GM23338 (cell line): ENCODE measurements around the gene DPYSL5. TPM values are rescaled to one million over a fixed set of nuclear protein-coding genes. Genes with fewer than 3 reads are reported as not detected.

Experiments
- ATAC-seq: fragments of 200-7000 bp; cut with Tn5 transposase; 3 replicates; pipeline ENCODE4 v1.9.1; 2020
- DNase-seq: peaks from one replicate; pipeline ENCODE4 v3.0.0-alpha.2; 2015; ENCODE audit warnings: low spot score
- H2AFZ ChIP-seq: fragments of 200-600 bp; sonication (generic); 2 replicates; pipeline ENCODE4 v1.8.0; 2016; ENCODE audit warnings: antibody characterized with exemption, mild to moderate bottlenecking, moderate library complexity
- H3F3A ChIP-seq: fragments of 200-600 bp; sonication (generic); replicated peaks from 2 replicates; pipeline ENCODE4 v1.8.0; 2017; ENCODE audit warnings: antibody characterized with exemption, mixed run types, low read depth
- H3K27ac ChIP-seq: fragments of 200-600 bp; sonication (generic); 2 replicates; pipeline ENCODE4 v1.6.1; 2016; ENCODE audit warnings: low read depth
- H3K27me3 ChIP-seq: fragments of 200-600 bp; sonication (generic); 2 replicates; pipeline ENCODE4 v1.8.0; 2016; ENCODE audit warnings: mild to moderate bottlenecking, mixed run types, moderate library complexity; ENCODE audit not compliant: insufficient read depth
- H3K36me3 ChIP-seq: fragments of 200-600 bp; sonication (generic); 2 replicates; pipeline ENCODE4 v1.8.0; 2016; ENCODE audit warnings: mild to moderate bottlenecking; ENCODE audit not compliant: insufficient read depth
- H3K4me1 ChIP-seq: fragments of 200-600 bp; sonication (generic); 2 replicates; pipeline ENCODE4 v1.8.0; 2016; ENCODE audit warnings: mild to moderate bottlenecking, moderate library complexity; ENCODE audit not compliant: insufficient read depth
- H3K4me2 ChIP-seq: fragments of 200-600 bp; sonication (generic); 2 replicates; pipeline ENCODE4 v1.7.1; 2017; ENCODE audit warnings: mixed run types
- H3K4me3 ChIP-seq: fragments of 200-600 bp; sonication (generic); 2 replicates; pipeline ENCODE4 v1.6.1; 2016; ENCODE audit warnings: mixed run types
- H3K79me2 ChIP-seq: fragments of 200-600 bp; sonication (generic); replicated peaks from 2 replicates; pipeline ENCODE4 v1.8.0; 2017; ENCODE audit warnings: mild to moderate bottlenecking; ENCODE audit not compliant: insufficient read depth
- H3K9me2 ChIP-seq: fragments of 200-600 bp; sonication (generic); 2 replicates; pipeline ENCODE4 v1.8.0; 2017; ENCODE audit not compliant: insufficient read depth
- H4K20me1 ChIP-seq: fragments of 200-600 bp; sonication (generic); replicated peaks from 2 replicates; pipeline ENCODE4 v1.8.0; 2017; ENCODE audit warnings: mild to moderate bottlenecking; ENCODE audit not compliant: insufficient read depth
- H3K27ac Mint-ChIP-seq: 2 replicates; pipeline ENCODE4 v1.8.0; 2020; ENCODE audit warnings: inconsistent platforms, mild to moderate bottlenecking, moderate library complexity, mixed read lengths
- H3K27me3 Mint-ChIP-seq: 3 replicates; pipeline ENCODE4 v1.8.0; 2022; ENCODE audit warnings: low read depth, mild to moderate bottlenecking, moderate library complexity, mixed read lengths, inconsistent platforms; ENCODE audit not compliant: insufficient read depth, poor library complexity
- H3K36me3 Mint-ChIP-seq: 3 replicates; pipeline ENCODE4 v1.8.0; 2021; ENCODE audit warnings: low read depth, mild to moderate bottlenecking, inconsistent platforms, moderate library complexity, mixed read lengths
- H3K4me1 Mint-ChIP-seq: 3 replicates; pipeline ENCODE4 v1.8.0; 2020; ENCODE audit warnings: mild to moderate bottlenecking, inconsistent platforms, mixed read lengths
- H3K4me3 Mint-ChIP-seq: 3 replicates; pipeline ENCODE4 v1.8.0; 2021; ENCODE audit warnings: moderate library complexity, mild to moderate bottlenecking, inconsistent platforms, mixed read lengths
- H3K9me3 Mint-ChIP-seq: 3 replicates; pipeline ENCODE4 v1.8.0; 2020; ENCODE audit warnings: moderate library complexity, mild to moderate bottlenecking, inconsistent platforms, mixed read lengths
- JUNB ChIP-seq: IDR thresholded peaks from one replicate; pipeline ENCODE4 v1.6.1; 2016; ENCODE audit warnings: antibody characterized with exemption; ENCODE audit not compliant: unreplicated experiment
- STAT1 ChIP-seq: IDR thresholded peaks from one replicate; pipeline ENCODE4 v1.6.1; 2016; ENCODE audit warnings: antibody characterized with exemption; ENCODE audit not compliant: unreplicated experiment
- ZNF114 ChIP-seq: fragments of 250-450 bp; sonication (Bioruptor Pico); IDR thresholded peaks from 2 replicates; pipeline ENCODE4 v1.5.0; 2020; ENCODE audit warnings: mild to moderate bottlenecking, moderate library complexity
- polyA plus RNA-seq: library from polyadenylated mRNA; unstranded; fragments of >200 nt; fragmentation: Nextera tagmentation; extraction: Ambion mirVana; gene quantifications from 2 replicates; pipeline ENCODE4 v1.2.1, GENCODE V29; 2016
- total RNA-seq: library from RNA; depleted of rRNA; stranded (reverse); fragments of >200 nt; shearing (Covaris generic); gene quantifications from 2 replicates; pipeline ENCODE4 v1.2.3, GENCODE V29; 2014
- TF ChIP-seq, protein P1 (sequence below): IDR thresholded peaks from 2 replicates; pipeline ENCODE4 v1.6.1; 2016; ENCODE audit warnings: antibody characterized with exemption
- TF ChIP-seq, protein P2 (sequence below), 2 experiments: fragments of 200-600 bp in 1 of 2; sonication (generic) in 1 of 2; conservative IDR thresholded peaks; 2 replicates each; pipeline versions ENCODE4 v1.5.1 to v1.6.1; 2016 to 2017; ENCODE audit warnings: antibody characterized with exemption in 2 of 2, low read depth in 2 of 2, mild to moderate bottlenecking in 2 of 2, moderate library complexity in 1 of 2
- TF ChIP-seq, protein P3 (sequence below): fragments of 250-450 bp; sonication (Bioruptor Pico); IDR thresholded peaks from 2 replicates; pipeline ENCODE4 v1.5.0; 2020; ENCODE audit warnings: mild to moderate bottlenecking, moderate library complexity

DPYSL5 gene
- total and polyA plus RNA-seq, 2 experiments from 2014 or later = 3.1 to 8.1 TPM

DNA sequence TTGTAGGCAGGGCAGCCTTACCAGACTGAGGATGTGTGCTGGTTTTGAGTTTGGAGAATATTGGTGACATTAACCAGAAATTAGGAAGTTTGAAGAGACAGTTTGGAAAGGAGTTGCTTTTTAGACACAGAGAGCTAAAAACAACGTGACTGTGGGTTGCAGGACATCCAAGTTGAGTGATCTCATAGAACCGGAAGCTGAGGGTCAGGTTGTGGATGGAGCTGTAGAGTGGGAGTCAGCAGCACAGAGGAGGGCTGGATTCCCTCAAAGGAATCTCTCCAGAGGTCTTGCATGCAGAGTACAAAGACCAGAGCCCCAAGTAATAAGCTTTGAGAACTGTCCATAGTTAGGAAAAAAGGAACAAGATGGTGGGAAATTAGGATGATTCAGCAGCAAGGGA, 131.8 kb downstream of the DPYSL5 start:
- H3K27ac ChIP-seq = no peak overlapping the region
- Mint-ChIP-seq H3K27me3 (no peaks in the 10 kb centered on the region), H3K4me3 (no peak overlapping the region), H3K9me3 (no peaks in the 10 kb centered on the region), H3K4me1 (peaks cover 12% of the 10 kb centered on the region), H3K27ac (no peak overlapping the region), H3K36me3 (no peaks in the 10 kb centered on the region)
- DNase-seq = no peak
- H3K4me2 ChIP-seq = no peak overlapping the region
- no peaks in the 10 kb centered on the region for H3K27me3 ChIP-seq
- no peaks in the 10 kb centered on the region for H3K79me2 ChIP-seq
- no peak overlapping the region for H2AFZ ChIP-seq
- no peak overlapping the region for H3K4me3 ChIP-seq
- H3K36me3 ChIP-seq = no peaks in the 10 kb centered on the region
- TF ChIP-seq JUNB (no peak), ZNF114 (CRISPR knock-in tag) (no peak)
- TF ChIP-seq, protein P1, sequence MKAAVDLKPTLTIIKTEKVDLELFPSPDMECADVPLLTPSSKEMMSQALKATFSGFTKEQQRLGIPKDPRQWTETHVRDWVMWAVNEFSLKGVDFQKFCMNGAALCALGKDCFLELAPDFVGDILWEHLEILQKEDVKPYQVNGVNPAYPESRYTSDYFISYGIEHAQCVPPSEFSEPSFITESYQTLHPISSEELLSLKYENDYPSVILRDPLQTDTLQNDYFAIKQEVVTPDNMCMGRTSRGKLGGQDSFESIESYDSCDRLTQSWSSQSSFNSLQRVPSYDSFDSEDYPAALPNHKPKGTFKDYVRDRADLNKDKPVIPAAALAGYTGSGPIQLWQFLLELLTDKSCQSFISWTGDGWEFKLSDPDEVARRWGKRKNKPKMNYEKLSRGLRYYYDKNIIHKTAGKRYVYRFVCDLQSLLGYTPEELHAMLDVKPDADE = no peak
- H3K9me2 ChIP-seq = no peaks in the 10 kb centered on the region
- H3K4me1 ChIP-seq = peaks cover 8% of the 10 kb centered on the region; the same call in 1 of the 2 replicates
- no peaks in the 10 kb centered on the region for H3F3A ChIP-seq
- H4K20me1 ChIP-seq = no peaks in the 10 kb centered on the region
- no peak for ATAC-seq

GRCh38 chr2:26980971-26981370, 133.0 kb downstream of the DPYSL5 start:
- Histone ChIP-seq H3K4me3 (no peak overlapping the region), H3K79me2 (no peaks in the 10 kb centered on the region), H3K27ac (no peak overlapping the region), H3K4me2 (no peak overlapping the region), H3K9me2 (no peaks in the 10 kb centered on the region), H3K27me3 (no peaks in the 10 kb centered on the region), H3F3A (no peaks in the 10 kb centered on the region), H4K20me1 (no peaks in the 10 kb centered on the region), H3K36me3 (no peaks in the 10 kb centered on the region), H2AFZ (no peak overlapping the region), H3K4me1 (no peaks in the 10 kb centered on the region)
- no peak for DNase-seq
- Mint-ChIP-seq H3K9me3 (no peaks in the 10 kb centered on the region), H3K27me3 (peaks cover 1% of the 10 kb centered on the region), H3K4me1 (peaks cover under 1% of the 10 kb centered on the region; the same call in 2 of the 3 replicates), H3K36me3 (no peaks in the 10 kb centered on the region), H3K4me3 (no peak overlapping the region), H3K27ac (no peak overlapping the region)
- TF ChIP-seq STAT1 (no peak), JUNB (no peak)
- TF ChIP-seq, protein P2, sequence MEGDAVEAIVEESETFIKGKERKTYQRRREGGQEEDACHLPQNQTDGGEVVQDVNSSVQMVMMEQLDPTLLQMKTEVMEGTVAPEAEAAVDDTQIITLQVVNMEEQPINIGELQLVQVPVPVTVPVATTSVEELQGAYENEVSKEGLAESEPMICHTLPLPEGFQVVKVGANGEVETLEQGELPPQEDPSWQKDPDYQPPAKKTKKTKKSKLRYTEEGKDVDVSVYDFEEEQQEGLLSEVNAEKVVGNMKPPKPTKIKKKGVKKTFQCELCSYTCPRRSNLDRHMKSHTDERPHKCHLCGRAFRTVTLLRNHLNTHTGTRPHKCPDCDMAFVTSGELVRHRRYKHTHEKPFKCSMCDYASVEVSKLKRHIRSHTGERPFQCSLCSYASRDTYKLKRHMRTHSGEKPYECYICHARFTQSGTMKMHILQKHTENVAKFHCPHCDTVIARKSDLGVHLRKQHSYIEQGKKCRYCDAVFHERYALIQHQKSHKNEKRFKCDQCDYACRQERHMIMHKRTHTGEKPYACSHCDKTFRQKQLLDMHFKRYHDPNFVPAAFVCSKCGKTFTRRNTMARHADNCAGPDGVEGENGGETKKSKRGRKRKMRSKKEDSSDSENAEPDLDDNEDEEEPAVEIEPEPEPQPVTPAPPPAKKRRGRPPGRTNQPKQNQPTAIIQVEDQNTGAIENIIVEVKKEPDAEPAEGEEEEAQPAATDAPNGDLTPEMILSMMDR (conservative IDR thresholded peaks at IDR 0.05; ENCODE audit: low read depth in 2 of 2) = no peak
- TF ChIP-seq, protein P3, sequence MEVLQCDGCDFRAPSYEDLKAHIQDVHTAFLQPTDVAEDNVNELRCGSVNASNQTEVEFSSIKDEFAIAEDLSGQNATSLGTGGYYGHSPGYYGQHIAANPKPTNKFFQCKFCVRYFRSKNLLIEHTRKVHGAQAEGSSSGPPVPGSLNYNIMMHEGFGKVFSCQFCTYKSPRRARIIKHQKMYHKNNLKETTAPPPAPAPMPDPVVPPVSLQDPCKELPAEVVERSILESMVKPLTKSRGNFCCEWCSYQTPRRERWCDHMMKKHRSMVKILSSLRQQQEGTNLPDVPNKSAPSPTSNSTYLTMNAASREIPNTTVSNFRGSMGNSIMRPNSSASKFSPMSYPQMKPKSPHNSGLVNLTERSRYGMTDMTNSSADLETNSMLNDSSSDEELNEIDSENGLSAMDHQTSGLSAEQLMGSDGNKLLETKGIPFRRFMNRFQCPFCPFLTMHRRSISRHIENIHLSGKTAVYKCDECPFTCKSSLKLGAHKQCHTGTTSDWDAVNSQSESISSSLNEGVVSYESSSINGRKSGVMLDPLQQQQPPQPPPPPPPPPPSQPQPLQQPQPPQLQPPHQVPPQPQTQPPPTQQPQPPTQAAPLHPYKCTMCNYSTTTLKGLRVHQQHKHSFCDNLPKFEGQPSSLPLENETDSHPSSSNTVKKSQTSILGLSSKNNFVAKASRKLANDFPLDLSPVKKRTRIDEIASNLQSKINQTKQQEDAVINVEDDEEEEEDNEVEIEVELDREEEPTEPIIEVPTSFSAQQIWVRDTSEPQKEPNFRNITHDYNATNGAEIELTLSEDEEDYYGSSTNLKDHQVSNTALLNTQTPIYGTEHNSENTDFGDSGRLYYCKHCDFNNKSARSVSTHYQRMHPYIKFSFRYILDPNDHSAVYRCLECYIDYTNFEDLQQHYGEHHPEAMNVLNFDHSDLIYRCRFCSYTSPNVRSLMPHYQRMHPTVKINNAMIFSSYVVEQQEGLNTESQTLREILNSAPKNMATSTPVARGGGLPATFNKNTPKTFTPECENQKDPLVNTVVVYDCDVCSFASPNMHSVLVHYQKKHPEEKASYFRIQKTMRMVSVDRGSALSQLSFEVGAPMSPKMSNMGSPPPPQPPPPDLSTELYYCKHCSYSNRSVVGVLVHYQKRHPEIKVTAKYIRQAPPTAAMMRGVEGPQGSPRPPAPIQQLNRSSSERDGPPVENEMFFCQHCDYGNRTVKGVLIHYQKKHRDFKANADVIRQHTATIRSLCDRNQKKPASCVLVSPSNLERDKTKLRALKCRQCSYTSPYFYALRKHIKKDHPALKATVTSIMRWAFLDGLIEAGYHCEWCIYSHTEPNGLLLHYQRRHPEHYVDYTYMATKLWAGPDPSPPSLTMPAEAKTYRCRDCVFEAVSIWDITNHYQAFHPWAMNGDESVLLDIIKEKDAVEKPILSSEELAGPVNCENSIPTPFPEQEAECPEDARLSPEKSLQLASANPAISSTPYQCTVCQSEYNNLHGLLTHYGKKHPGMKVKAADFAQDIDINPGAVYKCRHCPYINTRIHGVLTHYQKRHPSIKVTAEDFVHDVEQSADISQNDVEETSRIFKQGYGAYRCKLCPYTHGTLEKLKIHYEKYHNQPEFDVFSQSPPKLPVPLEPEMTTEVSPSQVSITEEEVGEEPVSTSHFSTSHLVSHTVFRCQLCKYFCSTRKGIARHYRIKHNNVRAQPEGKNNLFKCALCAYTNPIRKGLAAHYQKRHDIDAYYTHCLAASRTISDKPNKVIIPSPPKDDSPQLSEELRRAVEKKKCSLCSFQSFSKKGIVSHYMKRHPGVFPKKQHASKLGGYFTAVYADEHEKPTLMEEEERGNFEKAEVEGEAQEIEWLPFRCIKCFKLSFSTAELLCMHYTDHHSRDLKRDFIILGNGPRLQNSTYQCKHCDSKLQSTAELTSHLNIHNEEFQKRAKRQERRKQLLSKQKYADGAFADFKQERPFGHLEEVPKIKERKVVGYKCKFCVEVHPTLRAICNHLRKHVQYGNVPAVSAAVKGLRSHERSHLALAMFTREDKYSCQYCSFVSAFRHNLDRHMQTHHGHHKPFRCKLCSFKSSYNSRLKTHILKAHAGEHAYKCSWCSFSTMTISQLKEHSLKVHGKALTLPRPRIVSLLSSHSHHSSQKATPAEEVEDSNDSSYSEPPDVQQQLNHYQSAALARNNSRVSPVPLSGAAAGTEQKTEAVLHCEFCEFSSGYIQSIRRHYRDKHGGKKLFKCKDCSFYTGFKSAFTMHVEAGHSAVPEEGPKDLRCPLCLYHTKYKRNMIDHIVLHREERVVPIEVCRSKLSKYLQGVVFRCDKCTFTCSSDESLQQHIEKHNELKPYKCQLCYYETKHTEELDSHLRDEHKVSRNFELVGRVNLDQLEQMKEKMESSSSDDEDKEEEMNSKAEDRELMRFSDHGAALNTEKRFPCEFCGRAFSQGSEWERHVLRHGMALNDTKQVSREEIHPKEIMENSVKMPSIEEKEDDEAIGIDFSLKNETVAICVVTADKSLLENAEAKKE (CRISPR knock-in tag) = no peak
- ATAC-seq = no peak
